GM04504 (cell line): Measurements from ENCODE around the gene SKA2.
"Not testable (repeated sequence)": the region's sequence is repeated elsewhere in the genome, so short reads cannot be mapped to it uniquely, and the experiment has no call there.

ENCODE experiments used
- DNase-seq: peaks from one replicate; pipeline ENCODE4 v3.0.0-alpha.2; 2012; ENCODE audit warnings: low read depth

SKA2 gene

DNA sequence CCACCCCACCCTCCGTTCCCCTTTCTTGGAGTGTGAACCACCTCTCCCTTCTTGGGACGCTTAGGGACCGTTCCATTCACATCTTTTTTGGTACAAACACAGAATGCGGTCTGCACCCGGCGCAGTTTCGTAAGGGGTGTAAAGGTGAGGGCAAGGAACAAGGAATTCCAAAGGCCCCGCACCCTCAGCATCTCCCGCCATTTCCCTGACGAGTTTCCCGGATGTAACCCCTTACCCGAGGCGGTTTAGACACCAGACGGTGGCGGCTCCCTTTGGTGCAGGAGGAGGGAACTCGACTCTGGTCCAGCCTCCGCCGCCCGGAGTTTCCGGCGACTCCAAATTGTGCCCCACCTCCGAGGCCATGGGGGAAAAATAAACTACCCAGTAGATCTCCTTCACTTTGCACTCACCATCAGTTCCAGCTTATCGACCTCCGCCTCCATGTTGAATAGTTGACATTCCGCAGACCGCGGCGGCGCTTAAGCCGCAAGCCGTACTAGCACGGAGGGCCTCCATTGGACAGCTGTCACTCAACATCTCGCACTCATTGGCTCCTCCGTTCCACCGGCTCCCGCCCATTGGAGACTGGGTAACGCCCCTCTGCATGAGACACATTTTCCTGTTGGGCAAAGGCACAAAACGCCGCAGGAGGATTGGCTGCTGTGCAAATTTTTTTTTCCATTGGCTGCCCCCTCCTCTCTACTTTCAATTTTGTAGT is at the start of gene SKA2:
SKA2 (minus strand) TSS at position 466 of the 718 bp plus-strand sequence; CDS start at position 443, 23 bp downstream.
- no peak for DNase-seq

- DNase-seq, result no peak
Observed at GRCh38 chr17:59202320-59202719, 47.3 kb upstream of the SKA2 start.

- DNase-seq, result no peak
Observed at GRCh38 chr17:59199398-59199797, 44.4 kb upstream of the SKA2 start.

- no peak for DNase-seq
Observed at GRCh38 chr17:59193336-59193862, 38.4 kb upstream of the SKA2 start.

DNA sequence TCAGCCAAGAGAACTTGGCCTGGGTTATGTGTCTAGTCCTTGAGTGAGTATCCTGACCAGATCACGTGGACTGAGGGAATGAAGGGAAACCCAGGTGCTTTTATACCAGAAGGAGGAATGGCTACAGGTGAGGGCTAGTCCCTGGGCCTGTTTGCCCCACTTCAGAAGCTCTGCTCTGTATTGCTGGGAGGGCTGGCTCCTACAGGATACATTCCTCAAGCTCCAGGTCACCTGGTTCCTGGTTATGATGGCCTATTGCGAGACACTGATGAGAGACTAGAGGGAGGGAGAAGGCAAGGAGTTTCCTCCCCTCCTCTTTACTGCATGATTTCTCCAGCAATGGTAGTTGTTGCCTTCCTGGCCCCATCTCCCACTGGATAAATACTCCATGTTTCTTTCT is 35.8 kb upstream of the SKA2 start:
- DNase-seq, result no peak

- no peak for DNase-seq
Observed at GRCh38 chr17:59186850-59187249, 31.9 kb upstream of the SKA2 start.

DNA sequence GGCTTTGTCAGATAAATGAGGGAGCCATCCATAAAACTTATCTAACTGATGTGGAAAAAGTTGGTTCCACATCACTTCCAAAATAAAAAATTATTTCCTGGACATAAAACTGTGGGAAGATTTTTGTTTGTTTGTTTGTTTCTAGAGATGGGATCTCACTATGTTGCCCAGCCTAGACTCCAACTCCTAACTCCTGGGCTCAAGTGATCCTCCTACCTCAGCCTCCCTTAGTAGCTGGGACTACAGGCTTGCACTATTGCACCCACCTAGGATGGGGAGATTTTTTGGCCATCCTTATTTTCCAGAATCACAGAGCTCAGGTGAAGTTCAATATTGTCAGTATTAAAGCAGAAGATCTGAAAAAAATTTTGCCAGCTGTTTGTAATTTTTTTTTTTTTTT is 31.0 kb upstream of the SKA2 start:
- DNase-seq, result no peak

DNA sequence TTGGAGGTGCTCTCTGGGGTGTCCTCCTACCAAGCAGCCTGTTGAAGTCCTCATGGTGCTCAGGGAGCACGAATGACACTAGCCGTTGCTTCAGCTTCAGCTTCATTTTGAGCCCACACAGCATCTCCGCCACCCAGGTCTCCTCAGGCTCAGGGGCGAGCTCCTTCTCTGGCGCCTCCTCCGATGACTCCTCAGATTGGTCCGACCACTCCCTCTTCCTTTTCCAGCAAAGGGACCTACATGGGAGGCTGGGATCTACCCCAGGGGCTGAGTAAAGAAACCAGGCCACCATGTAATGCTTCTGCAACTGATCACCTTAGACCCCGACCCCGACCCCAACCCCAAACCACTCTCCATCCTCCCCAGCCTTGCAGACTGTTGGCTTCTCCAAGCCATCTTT is 26.5 kb upstream of the SKA2 start:
- no peak for DNase-seq

- no peak for DNase-seq
Observed at GRCh38 chr17:59180626-59181025, 25.6 kb upstream of the SKA2 start.

- DNase-seq, result not testable (repeated sequence)
Observed at GRCh38 chr17:59179601-59180000, 24.6 kb upstream of the SKA2 start.

DNA sequence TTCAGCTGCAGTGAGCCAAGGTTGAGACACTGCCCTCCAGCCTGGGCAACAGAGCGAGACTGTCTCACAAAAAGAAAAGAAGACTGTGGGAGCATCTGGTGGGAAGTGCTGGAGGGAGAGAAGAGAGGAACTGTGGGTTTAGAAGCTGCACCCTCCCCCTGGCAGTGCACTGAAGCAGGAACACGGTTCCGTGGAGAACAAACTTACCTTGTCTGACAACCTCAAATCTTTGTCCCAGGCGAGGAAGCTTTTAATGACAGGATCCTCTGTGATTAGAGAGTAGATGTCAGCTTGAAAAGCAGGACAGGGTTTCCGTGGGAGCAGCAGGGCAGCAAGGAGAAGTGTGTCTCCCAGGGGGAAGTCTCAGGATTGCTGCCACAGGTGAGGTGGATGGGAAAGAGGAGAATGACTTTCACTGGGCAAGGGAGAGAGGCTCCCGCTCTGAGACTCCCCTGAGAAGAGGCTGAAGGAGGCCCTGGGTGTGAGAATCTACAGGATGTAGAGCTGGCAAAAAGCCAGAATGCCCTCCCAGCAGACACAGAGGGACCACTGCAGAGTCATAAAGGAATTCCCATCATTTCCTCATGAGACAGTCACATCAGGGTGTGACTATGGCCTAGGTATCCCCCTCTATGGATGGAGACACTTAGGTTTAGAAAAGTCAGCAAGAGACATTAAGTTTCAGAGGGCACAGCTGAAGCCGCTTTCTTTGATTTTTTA is 23.4 kb upstream of the SKA2 start:
- DNase-seq, result no peak

- DNase-seq, result no peak
Observed at GRCh38 chr17:59175076-59175475, 20.1 kb upstream of the SKA2 start.

- DNase-seq, result no peak
Observed at GRCh38 chr17:59174671-59175070, 19.7 kb upstream of the SKA2 start.

DNA sequence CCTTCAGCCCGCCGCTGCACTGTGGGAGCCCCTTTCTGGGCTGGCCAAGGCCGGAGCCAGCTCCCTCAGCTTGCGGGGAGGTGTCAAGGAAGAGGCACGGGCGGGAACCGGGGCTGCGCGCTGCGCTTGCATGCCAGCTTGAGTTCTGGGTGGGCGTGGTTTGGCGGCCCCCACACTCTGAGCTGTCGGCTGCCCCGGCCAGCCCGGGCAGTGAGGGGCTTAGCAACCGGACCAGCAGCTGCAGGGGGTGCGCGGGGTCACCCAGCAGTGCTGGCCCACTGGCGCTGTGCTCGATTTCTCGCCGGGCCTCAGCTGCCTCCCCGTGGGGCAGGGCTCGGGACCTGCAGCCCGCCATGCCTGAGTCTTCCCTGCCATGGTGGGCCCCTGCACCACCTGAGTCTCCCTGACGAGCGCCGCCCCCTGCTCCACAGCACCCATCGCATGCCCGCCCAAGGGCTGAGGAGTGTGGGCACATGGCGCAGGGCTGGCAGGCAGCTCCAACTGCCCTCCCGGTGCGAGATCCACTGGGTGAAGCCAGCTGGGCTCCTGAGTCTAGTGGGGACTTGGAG is 17.5 kb upstream of the SKA2 start:
- DNase-seq, result no peak

- no peak for DNase-seq
Observed at GRCh38 chr17:59167571-59168001, 12.6 kb upstream of the SKA2 start.

GRCh38 chr17:59165933-59166342 is 11.0 kb upstream of the SKA2 start:
- DNase-seq, result peak; percentile 36

DNA sequence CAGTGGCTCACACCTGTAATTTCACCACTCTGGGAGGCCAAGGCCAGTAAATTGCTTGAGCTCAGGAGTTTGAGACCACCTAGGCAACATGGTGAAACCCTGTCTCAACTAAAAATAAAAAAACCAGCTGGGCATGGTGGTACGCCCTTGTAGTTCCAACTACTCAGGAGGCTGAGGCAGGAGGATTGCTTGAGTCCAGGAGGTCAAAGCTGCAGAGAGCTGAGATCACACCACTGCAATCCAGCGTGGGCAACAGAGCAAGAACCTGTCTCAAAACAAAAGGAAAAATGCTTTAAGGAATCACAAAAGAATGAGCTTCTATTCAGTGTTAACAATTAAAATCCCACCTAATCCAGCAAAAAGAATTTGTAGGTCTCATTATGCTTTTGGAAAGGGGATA is 6.5 kb upstream of the SKA2 start:
- no peak for DNase-seq

- DNase-seq, result no peak
Observed at GRCh38 chr17:59160157-59161025, 5.4 kb upstream of the SKA2 start.

- peak; percentile 100 for DNase-seq
Observed at GRCh38 chr17:59155439-59156177, 622 bp upstream of the SKA2 start, which contains the start of gene PRR11. Gene PRR11, plus strand, starts transcription at chr17:59155746. Its CDS starts 14,007 bp downstream, at chr17:59169753.

DNA sequence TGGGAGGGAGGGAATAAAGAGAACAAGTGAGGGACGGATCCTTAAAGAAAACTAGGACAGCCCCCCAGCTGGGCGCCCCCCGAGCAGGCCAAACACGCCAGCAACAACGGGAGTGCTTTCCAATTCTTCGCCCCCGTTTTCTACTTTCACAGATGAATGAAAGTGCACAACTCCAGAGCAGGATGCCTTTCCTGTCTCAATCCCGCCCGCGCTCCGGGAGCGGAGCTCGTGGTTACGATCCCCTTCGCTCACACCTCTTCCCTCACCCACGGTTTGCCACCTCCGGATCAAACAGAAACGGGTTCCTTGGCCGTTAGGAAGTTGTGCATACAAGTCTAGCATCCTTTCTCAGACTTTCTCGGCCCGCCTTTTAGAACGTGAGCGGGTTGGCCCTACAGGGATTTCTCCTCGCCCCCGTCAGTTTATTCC is 680 bp downstream of the SKA2 start:
- DNase-seq, result no peak

GRCh38 chr17:59152925-59153324 is 2.1 kb downstream of the SKA2 start:
- DNase-seq, result no peak
